Fibroblast of skin of left biceps (primary cell): ENCODE measurements around the gene MYH6.
"Not testable (repeated sequence)": the region's sequence is repeated elsewhere in the genome, so short reads cannot be mapped to it uniquely, and the experiment has no call there.

Source experiments
- DNase-seq, 2 experiments: peaks; one replicate each; pipeline ENCODE4 v3.0.0-alpha.2; 2013; ENCODE audit warnings: low read depth in 2 of 2

The MYH6 gene

GRCh38 chr14:23396781-23397407 lies 11.2 kb downstream of the MYH6 start:
- no peak for DNase-seq

GRCh38 chr14:23396126-23396525 lies 11.9 kb downstream of the MYH6 start:
- DNase-seq = no peak

- DNase-seq = no peak
Measured at GRCh38 chr14:23392613-23393012, 15.5 kb downstream of the MYH6 start.

GRCh38 chr14:23389871-23390270 lies 18.2 kb downstream of the MYH6 start:
- DNase-seq = not testable (repeated sequence)

GRCh38 chr14:23389396-23389795 lies 18.7 kb downstream of the MYH6 start:
- no peak for DNase-seq

GRCh38 chr14:23388996-23389395 lies 19.1 kb downstream of the MYH6 start:
- DNase-seq = no peak

GRCh38 chr14:23387916-23388882 lies 19.9 kb downstream of the MYH6 start:
- no peak for DNase-seq

- DNase-seq = no peak
Measured at GRCh38 chr14:23386999-23387398, 21.1 kb downstream of the MYH6 start.

- not testable (repeated sequence) for DNase-seq
Measured at GRCh38 chr14:23386266-23386657, 21.8 kb downstream of the MYH6 start.

- no peak for DNase-seq
Measured at GRCh38 chr14:23385642-23386265, 22.3 kb downstream of the MYH6 start.

GRCh38 chr14:23385244-23385641 lies 22.8 kb downstream of the MYH6 start:
- no peak for DNase-seq

- no peak for DNase-seq
Measured at GRCh38 chr14:23384364-23385080, 23.6 kb downstream of the MYH6 start.

- no peak for DNase-seq
Measured at GRCh38 chr14:23382731-23383440, 25.2 kb downstream of the MYH6 start.

- no peak for DNase-seq
Measured at GRCh38 chr14:23382276-23382675, 25.8 kb downstream of the MYH6 start.

- no peak for DNase-seq
Measured at GRCh38 chr14:23381871-23382270, 26.2 kb downstream of the MYH6 start.

- DNase-seq = no peak
Measured at GRCh38 chr14:23380976-23381375, 27.1 kb downstream of the MYH6 start.

GRCh38 chr14:23380197-23380914 lies 27.7 kb downstream of the MYH6 start:
- DNase-seq = no peak

- no peak for DNase-seq
Measured at GRCh38 chr14:23379366-23380196, 28.5 kb downstream of the MYH6 start.

GRCh38 chr14:23378612-23379220 lies 29.4 kb downstream of the MYH6 start:
- DNase-seq = no peak
